Fibroblast of skin of left biceps (primary cell): ENCODE measurements around the gene HOXC4.
"Not testable (repeated sequence)": the region's sequence is repeated elsewhere in the genome, so short reads cannot be mapped to it uniquely, and the experiment has no call there.

Experiments
- DNase-seq, 2 experiments: peaks; one replicate each; pipeline ENCODE4 v3.0.0-alpha.2; 2013; ENCODE audit warnings: low read depth in 2 of 2

The HOXC4 gene

GRCh38 chr12:54092943-54093342 is 39.3 kb downstream of the HOXC4 start:
- not testable (repeated sequence) for DNase-seq

DNA sequence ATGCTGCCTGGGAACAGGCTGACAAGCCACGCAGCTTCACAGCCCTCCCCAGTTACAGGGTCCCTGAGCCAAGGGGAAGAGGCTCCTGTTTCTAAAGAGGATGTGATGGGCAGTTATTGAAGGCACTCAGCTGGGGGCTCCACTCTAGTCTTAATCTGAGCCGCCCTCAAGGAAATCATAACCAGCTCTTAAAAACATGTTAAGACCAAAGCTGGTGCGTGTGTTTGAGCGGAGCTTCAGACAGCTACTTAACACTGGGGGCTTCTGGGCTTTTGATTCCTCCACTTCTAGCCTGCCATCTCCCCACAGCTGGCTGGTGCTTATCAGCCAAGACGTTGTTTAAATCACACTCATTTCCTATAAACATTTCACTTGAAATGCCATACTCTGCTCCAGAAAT is 42.3 kb downstream of the HOXC4 start:
- DNase-seq, result not testable (repeated sequence)

DNA sequence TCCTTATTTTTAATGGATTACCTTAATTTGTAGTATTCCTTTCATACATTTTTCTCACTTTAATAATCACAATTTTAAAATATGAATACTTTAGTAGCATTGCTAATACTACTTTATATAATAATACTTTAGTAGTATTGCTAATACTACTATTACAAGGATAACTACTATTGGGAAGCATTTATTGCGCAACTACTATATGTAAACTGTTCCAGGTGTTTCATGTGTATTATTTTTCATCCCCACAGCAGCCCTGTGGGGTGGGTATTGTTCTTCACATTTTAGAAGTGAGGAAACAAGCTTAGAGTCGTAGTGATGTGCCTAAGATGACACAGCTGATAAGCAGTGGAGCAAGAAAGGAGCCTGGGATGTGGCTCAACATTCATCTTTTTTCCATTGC is 45.0 kb downstream of the HOXC4 start:
- DNase-seq, result not testable (repeated sequence)

DNA sequence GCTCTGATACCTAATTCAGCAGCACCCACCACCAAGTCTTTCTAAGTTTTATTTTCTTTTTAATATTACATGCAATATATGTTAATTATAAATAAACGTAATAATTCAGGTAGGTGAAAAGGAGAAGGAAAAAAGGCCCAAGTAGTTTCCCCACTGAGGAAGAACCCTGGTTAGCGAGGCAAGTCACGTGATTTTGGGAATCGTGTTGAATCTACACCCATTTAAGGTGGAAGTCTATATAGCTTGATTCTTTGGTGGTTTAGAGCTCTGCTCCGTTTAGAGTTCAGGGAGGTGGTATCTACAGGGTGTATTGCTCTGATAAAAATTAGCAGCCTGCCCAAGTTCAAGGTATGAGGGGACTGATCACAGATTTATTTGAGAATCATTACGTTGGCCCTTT is 47.0 kb downstream of the HOXC4 start:
- DNase-seq, result not testable (repeated sequence)

DNA sequence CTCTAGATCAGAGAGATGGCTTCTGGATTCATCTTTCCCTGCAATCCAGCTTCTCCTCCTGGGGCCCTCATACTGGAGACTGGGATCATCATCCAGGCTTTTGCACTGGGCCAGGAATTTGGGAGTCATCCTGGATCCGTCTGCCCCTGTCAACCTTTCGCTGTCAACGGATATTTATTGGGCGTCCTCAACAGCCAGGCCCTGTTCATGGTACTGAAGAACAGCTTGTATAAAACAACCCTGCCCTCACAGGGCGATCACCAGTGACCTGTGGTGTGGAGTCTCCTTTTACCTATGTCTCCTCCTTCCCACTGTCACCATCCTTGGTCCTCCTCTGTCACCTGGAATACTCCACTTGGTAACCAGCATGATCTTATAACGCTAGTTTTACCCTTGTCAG is 48.6 kb downstream of the HOXC4 start:
- not testable (repeated sequence) for DNase-seq

GRCh38 chr12:54103827-54104226 is 50.2 kb downstream of the HOXC4 start:
- not testable (repeated sequence) for DNase-seq
